ENCODE data around the gene SNX9.

Gene SNX9

DNA sequence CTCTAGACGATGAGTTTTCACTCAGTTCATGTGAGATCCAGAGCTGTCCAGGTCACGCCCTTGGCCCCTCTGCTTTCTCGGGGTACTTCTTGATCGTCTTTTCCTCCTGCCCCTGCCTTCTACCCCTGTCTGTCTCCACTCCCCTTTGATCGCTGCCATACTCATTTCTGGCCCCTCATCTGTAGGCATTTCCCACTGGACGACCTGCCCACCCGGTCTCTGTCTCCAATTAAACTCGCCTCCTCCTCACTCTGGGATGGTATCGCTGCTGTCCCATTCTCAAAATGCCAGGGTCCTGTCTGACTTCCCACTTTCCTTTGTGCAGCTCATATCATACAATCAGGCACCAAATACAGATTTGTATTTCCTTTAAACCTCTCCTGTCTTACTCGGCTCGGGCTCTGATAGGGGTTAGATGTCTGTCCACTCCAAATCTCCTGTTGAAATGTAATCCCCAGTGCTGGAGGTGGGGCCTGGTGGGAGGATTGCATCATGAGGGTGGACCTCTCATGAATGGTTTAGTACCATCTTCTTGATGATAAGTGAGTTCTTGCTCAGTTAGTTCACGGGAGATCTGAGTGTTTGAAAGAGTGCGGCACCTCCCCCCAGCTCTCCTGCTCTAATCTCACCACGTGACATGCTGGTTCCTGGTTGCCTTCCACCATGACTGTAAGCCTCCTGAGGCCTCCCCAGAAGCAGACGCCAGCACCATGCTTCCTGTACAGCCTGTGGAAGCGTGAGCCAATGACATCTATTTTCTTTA, 155.2 kb downstream of the SNX9 start:
- no peak overlapping the region for H3K4me3 Mint-ChIP-seq
- no peaks in the 10 kb centered on the region for H3K9me3 Mint-ChIP-seq
- H3K27ac Mint-ChIP-seq, result no peak overlapping the region
- peaks cover 4% of the 10 kb centered on the region for H3K36me3 Mint-ChIP-seq (ENCODE audit: low read depth)
- no peak for DNase-seq
- no peaks in the 10 kb centered on the region for H3K27me3 Mint-ChIP-seq
- peaks cover 23% of the 10 kb centered on the region for H3K4me1 Mint-ChIP-seq (ENCODE audit: low read depth)

DNA sequence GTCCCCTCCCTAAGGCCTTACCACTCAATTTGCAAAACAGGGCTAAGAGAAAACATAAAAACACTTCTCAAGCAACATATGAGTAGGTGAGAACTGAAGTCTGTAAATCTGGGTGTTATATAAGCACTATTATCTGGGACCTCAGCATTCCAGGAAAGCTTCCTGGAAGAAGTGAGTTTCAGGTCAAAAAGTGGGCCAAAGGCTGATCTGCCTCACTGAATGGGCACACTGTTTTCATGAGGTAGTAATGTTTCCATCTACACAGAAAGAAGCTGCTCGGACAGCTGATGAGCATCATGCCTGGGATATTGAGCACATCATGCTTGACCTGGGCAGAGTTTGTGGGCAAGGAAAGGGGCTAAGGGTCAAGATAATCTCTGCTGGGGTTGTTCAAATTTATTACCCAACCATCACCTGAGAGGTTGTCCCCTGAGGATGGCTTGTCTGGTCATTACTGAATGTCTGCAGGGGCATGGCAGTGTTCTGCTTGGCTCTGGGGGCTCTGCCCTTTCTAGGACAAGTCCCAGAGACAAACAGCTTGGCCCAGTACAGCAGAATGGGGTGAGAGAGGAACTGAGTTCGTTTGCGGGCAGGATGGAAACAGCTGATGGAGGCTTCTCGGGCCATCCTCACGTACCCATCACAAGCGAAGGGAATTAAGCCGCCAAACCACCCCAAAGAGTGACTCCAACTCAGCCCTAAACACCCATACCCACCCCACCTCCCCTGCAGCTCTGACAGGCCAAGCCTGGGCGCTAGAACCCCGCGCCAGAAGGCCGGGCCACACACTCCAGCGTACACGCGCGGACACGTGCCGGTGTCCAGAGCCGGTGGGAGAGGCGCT, 157.5 kb downstream of the SNX9 start:
- peaks cover 4% of the 10 kb centered on the region for H3K36me3 Mint-ChIP-seq (ENCODE audit: low read depth)
- no peaks in the 10 kb centered on the region for H3K27me3 Mint-ChIP-seq
- no peaks in the 10 kb centered on the region for H3K9me3 Mint-ChIP-seq
- peak overlapping the region; percentile 81 for H3K4me3 Mint-ChIP-seq
- peak overlapping the region; percentile 84 for H3K27ac Mint-ChIP-seq
- peaks cover 45% of the 10 kb centered on the region for H3K4me1 Mint-ChIP-seq (ENCODE audit: low read depth)
- peak; percentile 57 for DNase-seq

- DNase-seq, result no peak
- Mint-ChIP-seq H3K27me3 (no peaks in the 10 kb centered on the region), H3K27ac (peak overlapping the region; percentile 84), H3K4me3 (peak overlapping the region; percentile 81), H3K9me3 (no peaks in the 10 kb centered on the region), H3K4me1 (ENCODE audit: low read depth) (peaks cover 50% of the 10 kb centered on the region), H3K36me3 (ENCODE audit: low read depth) (peaks cover 4% of the 10 kb centered on the region)
Measured at GRCh38 chr6:157981132-157981394, 158.0 kb downstream of the SNX9 start.

GRCh38 chr6:157981395-157982101, 158.5 kb downstream of the SNX9 start, which contains the start of gene SYNJ2:
TSS of gene SYNJ2 (plus strand) at chr6:157981863. CDS start at chr6:157981962, 99 bp downstream.
- H3K27ac Mint-ChIP-seq, result peak within 1 kb of the TSS; percentile 84
- no peaks in the 10 kb centered on the region for H3K27me3 Mint-ChIP-seq
- DNase-seq, result peak; percentile 87
- H3K4me3 Mint-ChIP-seq, result peak within 1 kb of the TSS; percentile 91
- H3K36me3 Mint-ChIP-seq (ENCODE audit: low read depth), result peaks cover 4% of the 10 kb centered on the region
- H3K4me1 Mint-ChIP-seq (ENCODE audit: low read depth), result peaks cover 52% of the 10 kb centered on the region
- H3K9me3 Mint-ChIP-seq, result no peaks in the 10 kb centered on the region

GRCh38 chr6:157982102-157982562, 159.1 kb downstream of the SNX9 start:
- peak overlapping the region; percentile 71 for H3K27ac Mint-ChIP-seq
- peak; percentile 62 for DNase-seq
- H3K4me1 Mint-ChIP-seq (ENCODE audit: low read depth), result peaks cover 54% of the 10 kb centered on the region

GRCh38 chr6:157982563-157983405, 159.7 kb downstream of the SNX9 start:
- peak overlapping the region; percentile 91 for H3K4me3 Mint-ChIP-seq
- H3K36me3 Mint-ChIP-seq (ENCODE audit: low read depth), result peaks cover 4% of the 10 kb centered on the region
- H3K9me3 Mint-ChIP-seq, result no peaks in the 10 kb centered on the region
- no peak for DNase-seq
- peaks cover 54% of the 10 kb centered on the region for H3K4me1 Mint-ChIP-seq (ENCODE audit: low read depth)
- H3K27ac Mint-ChIP-seq, result peak overlapping the region; percentile 71
- no peaks in the 10 kb centered on the region for H3K27me3 Mint-ChIP-seq

More at GRCh38 chr6:157982102-157982562, 159.1 kb downstream of the SNX9 start:
- Mint-ChIP-seq H3K27me3 (no peaks in the 10 kb centered on the region), H3K9me3 (no peaks in the 10 kb centered on the region), H3K4me3 (peak overlapping the region; percentile 91), H3K36me3 (ENCODE audit: low read depth) (peaks cover 4% of the 10 kb centered on the region)

- no peaks in the 10 kb centered on the region for H3K9me3 Mint-ChIP-seq
- H3K4me1 Mint-ChIP-seq (ENCODE audit: low read depth), result peaks cover 59% of the 10 kb centered on the region
- no peaks in the 10 kb centered on the region for H3K27me3 Mint-ChIP-seq
- H3K4me3 Mint-ChIP-seq, result peak overlapping the region; percentile 91
- DNase-seq, result no peak
- H3K36me3 Mint-ChIP-seq (ENCODE audit: low read depth), result peaks cover 8% of the 10 kb centered on the region
- H3K27ac Mint-ChIP-seq, result peak overlapping the region; percentile 71
Measured at GRCh38 chr6:157983406-157984119, 160.5 kb downstream of the SNX9 start.

DNA sequence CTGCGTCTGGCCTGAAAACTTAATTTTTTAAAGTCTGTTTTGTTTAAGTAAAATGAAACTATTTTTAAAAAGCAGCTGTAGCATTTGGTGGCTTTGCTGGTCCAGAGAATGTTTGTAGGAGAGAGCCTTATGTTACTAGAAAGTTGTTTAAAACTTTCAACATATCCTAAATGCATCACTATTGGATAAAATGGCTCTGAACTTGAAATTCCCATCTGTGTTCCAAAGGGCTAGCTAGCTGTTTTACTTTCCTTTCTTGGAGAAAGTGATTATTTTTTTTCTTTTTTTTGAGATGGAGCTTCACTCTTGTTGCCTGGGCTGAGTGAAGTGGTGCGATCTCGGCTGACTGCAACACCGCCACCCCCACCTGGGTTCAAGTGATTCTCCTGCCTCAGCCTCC, 161.1 kb downstream of the SNX9 start:
- peak overlapping the region; percentile 91 for H3K4me3 Mint-ChIP-seq
- no peaks in the 10 kb centered on the region for H3K27me3 Mint-ChIP-seq
- peaks cover 64% of the 10 kb centered on the region for H3K4me1 Mint-ChIP-seq (ENCODE audit: low read depth)
- no peak for DNase-seq
- H3K36me3 Mint-ChIP-seq (ENCODE audit: low read depth), result peaks cover 8% of the 10 kb centered on the region
- no peaks in the 10 kb centered on the region for H3K9me3 Mint-ChIP-seq
- peak overlapping the region; percentile 57 for H3K27ac Mint-ChIP-seq

- H3K27ac Mint-ChIP-seq, result peak overlapping the region; percentile 57
- H3K27me3 Mint-ChIP-seq, result no peaks in the 10 kb centered on the region
- H3K4me1 Mint-ChIP-seq (ENCODE audit: low read depth), result peaks cover 70% of the 10 kb centered on the region
- peaks cover 8% of the 10 kb centered on the region for H3K36me3 Mint-ChIP-seq (ENCODE audit: low read depth)
- no peak for DNase-seq
- peak overlapping the region; percentile 91 for H3K4me3 Mint-ChIP-seq
- H3K9me3 Mint-ChIP-seq, result no peaks in the 10 kb centered on the region
Measured at GRCh38 chr6:157984686-157985225, 161.7 kb downstream of the SNX9 start.

DNA sequence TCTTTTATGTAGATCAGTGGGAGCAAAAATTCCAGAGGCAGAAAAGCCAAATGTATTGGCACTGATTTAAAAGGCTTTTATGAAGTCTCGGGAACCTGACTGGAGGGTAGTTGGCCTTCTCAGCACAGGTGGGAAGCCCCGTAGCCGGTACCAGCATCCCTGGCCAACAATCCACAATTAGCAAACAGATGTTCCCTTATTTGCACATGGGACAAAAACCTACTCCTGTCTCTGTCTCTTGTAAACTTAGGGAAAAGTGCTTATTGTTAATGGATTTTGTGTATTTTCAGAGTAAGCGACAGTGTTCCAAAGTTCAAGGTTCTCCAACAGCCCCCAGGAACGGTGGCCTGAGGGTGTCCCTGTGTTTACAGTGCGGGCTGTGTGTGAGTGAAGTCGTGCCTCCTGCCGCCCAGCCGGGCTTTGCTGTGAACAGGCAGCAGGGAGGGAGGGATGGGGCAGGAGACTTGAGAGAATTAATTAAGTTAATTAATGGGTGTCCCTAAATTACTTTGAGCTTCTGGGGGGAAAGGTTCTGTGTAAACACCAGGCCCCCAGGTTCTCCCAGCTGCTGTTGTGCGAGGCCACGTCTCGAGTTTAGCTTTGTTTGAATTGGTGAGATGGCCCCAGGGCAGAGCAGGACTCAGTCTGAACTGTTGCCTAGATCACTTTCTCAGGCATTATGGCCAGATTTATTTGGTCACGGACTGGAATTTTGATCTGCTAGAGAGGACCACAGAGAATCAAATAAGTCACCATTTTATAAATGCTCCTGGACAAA, 162.5 kb downstream of the SNX9 start:
- H3K9me3 Mint-ChIP-seq, result no peaks in the 10 kb centered on the region
- peaks cover 8% of the 10 kb centered on the region for H3K36me3 Mint-ChIP-seq (ENCODE audit: low read depth)
- no peaks in the 10 kb centered on the region for H3K27me3 Mint-ChIP-seq
- H3K27ac Mint-ChIP-seq, result no peak overlapping the region
- peaks cover 71% of the 10 kb centered on the region for H3K4me1 Mint-ChIP-seq (ENCODE audit: low read depth)
- H3K4me3 Mint-ChIP-seq, result no peak overlapping the region
- DNase-seq, result no peak

GRCh38 chr6:157987788-157988699, 165.0 kb downstream of the SNX9 start:
- no peak overlapping the region for H3K27ac Mint-ChIP-seq
- no peaks in the 10 kb centered on the region for H3K9me3 Mint-ChIP-seq
- H3K4me3 Mint-ChIP-seq, result no peak overlapping the region
- peaks cover 69% of the 10 kb centered on the region for H3K4me1 Mint-ChIP-seq (ENCODE audit: low read depth)
- H3K36me3 Mint-ChIP-seq (ENCODE audit: low read depth), result peaks cover 5% of the 10 kb centered on the region
- no peak for DNase-seq
- H3K27me3 Mint-ChIP-seq, result no peaks in the 10 kb centered on the region

- Mint-ChIP-seq H3K4me1 (ENCODE audit: low read depth) (peaks cover 68% of the 10 kb centered on the region), H3K36me3 (ENCODE audit: low read depth) (peaks cover 6% of the 10 kb centered on the region), H3K27me3 (no peaks in the 10 kb centered on the region), H3K4me3 (no peak overlapping the region), H3K9me3 (no peaks in the 10 kb centered on the region), H3K27ac (no peak overlapping the region)
- no peak for DNase-seq
Measured at GRCh38 chr6:157988700-157989063, 165.6 kb downstream of the SNX9 start.
